WTC11 (cell line): ENCODE data around the gene ABCC2. TPM values are rescaled to one million over a fixed set of nuclear protein-coding genes. Genes with fewer than 3 reads are reported as not detected.

Experiments used
- ATAC-seq: fragments of 200-7000 bp; cut with Tn5 transposase; 2 replicates; pipeline ENCODE4 v1.10.0; 2021; ENCODE audit warnings: mild to moderate bottlenecking, moderate library complexity
- CTCF ChIA-PET: fragments of 300-600 bp; sonication (Branson Sonifier 250); formaldehyde crosslinking; loops from one replicate; lab custom pipeline; 2021; ENCODE audit warnings: antibody characterized with exemption; lab: Charles Lee
- POLR2A ChIA-PET: fragments of 350-600 bp; sonication (Branson Sonifier 250); formaldehyde crosslinking; loops from one replicate; lab custom pipeline; 2021; ENCODE audit warnings: antibody characterized with exemption; lab: Charles Lee
- DNase-seq: peaks from one replicate; pipeline ENCODE4 v3.0.0; 2021; ENCODE audit warnings: low spot score
- H3K27ac Mint-ChIP-seq: 2 replicates; pipeline ENCODE4 v1.8.0; 2021; ENCODE audit warnings: mixed read lengths
- H3K27me3 Mint-ChIP-seq: 2 replicates; pipeline ENCODE4 v1.8.0; 2021; ENCODE audit warnings: low read depth, mild to moderate bottlenecking, moderate library complexity, mixed read lengths
- H3K36me3 Mint-ChIP-seq: 2 replicates; pipeline ENCODE4 v1.8.0; 2021; ENCODE audit warnings: mixed read lengths
- H3K4me1 Mint-ChIP-seq: 2 replicates; pipeline ENCODE4 v1.8.0; 2022; ENCODE audit warnings: mixed read lengths
- H3K4me3 Mint-ChIP-seq: 2 replicates; pipeline ENCODE4 v1.8.0; 2021; ENCODE audit warnings: mild to moderate bottlenecking, moderate library complexity, mixed read lengths
- H3K9me3 Mint-ChIP-seq: 2 replicates; pipeline ENCODE4 v1.8.0; 2021; ENCODE audit warnings: mixed read lengths
- ATF1 ChIP-seq: sonication (generic); formaldehyde crosslinking; IDR thresholded peaks from 2 replicates; pipeline ENCODE4 v1.8.1; 2023; ENCODE audit warnings: mild to moderate bottlenecking, moderate library complexity, missing genetic modification reagents
- ATF6 ChIP-seq: sonication (generic); formaldehyde crosslinking; IDR thresholded peaks from 2 replicates; pipeline ENCODE4 v1.8.1; 2023; ENCODE audit warnings: mild to moderate bottlenecking, missing genetic modification reagents
- CREM ChIP-seq: sonication (generic); formaldehyde crosslinking; IDR thresholded peaks from 2 replicates; pipeline ENCODE4 v1.8.1; 2022; ENCODE audit warnings: mild to moderate bottlenecking, missing genetic modification reagents, moderate library complexity
- ELF4 ChIP-seq: sonication (generic); formaldehyde crosslinking; IDR thresholded peaks from 2 replicates; pipeline ENCODE4 v1.8.1; 2022; ENCODE audit warnings: low read depth, mild to moderate bottlenecking, moderate library complexity, missing genetic modification reagents
- ERG ChIP-seq: fragments of 250-450 bp; sonication (Bioruptor Pico); IDR thresholded peaks from 2 replicates; pipeline ENCODE4 v1.8.0; 2021; ENCODE audit warnings: mild to moderate bottlenecking
- ESRRA ChIP-seq: sonication (generic); formaldehyde crosslinking; IDR thresholded peaks from 2 replicates; pipeline ENCODE4 v1.8.1; 2022; ENCODE audit warnings: mild to moderate bottlenecking, missing genetic modification reagents, borderline replicate concordance
- FOXK1 ChIP-seq: sonication (generic); formaldehyde crosslinking; IDR thresholded peaks from 2 replicates; pipeline ENCODE4 v1.8.0; 2022; ENCODE audit warnings: mild to moderate bottlenecking, moderate library complexity, missing genetic modification reagents
- FOXP1 ChIP-seq: sonication (generic); formaldehyde crosslinking; IDR thresholded peaks from 2 replicates; pipeline ENCODE4 v1.8.0; 2022; ENCODE audit warnings: missing genetic modification reagents, mild to moderate bottlenecking, moderate library complexity, borderline replicate concordance
- FOXP4 ChIP-seq: sonication (generic); formaldehyde crosslinking; IDR thresholded peaks from 2 replicates; pipeline ENCODE4 v1.8.0; 2022; ENCODE audit warnings: mild to moderate bottlenecking, missing genetic modification reagents
- GRHL2 ChIP-seq: fragments of 250-450 bp; sonication (Bioruptor Pico); IDR thresholded peaks from 2 replicates; pipeline ENCODE4 v1.8.0; 2022; ENCODE audit warnings: mild to moderate bottlenecking, moderate library complexity; ENCODE audit not compliant: insufficient replicate concordance, severe bottlenecking
- HMGA2 ChIP-seq: fragments of 250-450 bp; sonication (Bioruptor Pico); IDR thresholded peaks from 2 replicates; pipeline ENCODE4 v1.4.0; 2021; ENCODE audit warnings: mild to moderate bottlenecking, moderate library complexity
- JAZF1 ChIP-seq: fragments of 250-450 bp; sonication (Bioruptor Pico); IDR thresholded peaks from 2 replicates; pipeline ENCODE4 v1.9.0; 2021; ENCODE audit warnings: moderate library complexity, mild to moderate bottlenecking, inconsistent platforms
- MLX ChIP-seq: sonication (generic); formaldehyde crosslinking; IDR thresholded peaks from 2 replicates; pipeline ENCODE4 v1.8.1; 2023; ENCODE audit warnings: mild to moderate bottlenecking, missing genetic modification reagents, moderate library complexity
- NR1H2 ChIP-seq: sonication (generic); formaldehyde crosslinking; IDR thresholded peaks from 2 replicates; pipeline ENCODE4 v1.9.0; 2021; ENCODE audit warnings: mild to moderate bottlenecking, moderate library complexity, missing genetic modification reagents
- PRDM15 ChIP-seq: sonication (generic); formaldehyde crosslinking; IDR thresholded peaks from 2 replicates; pipeline ENCODE4 v1.8.0; 2022; ENCODE audit warnings: missing genetic modification reagents
- PREB ChIP-seq: sonication (generic); formaldehyde crosslinking; IDR thresholded peaks from 2 replicates; pipeline ENCODE4 v1.8.1; 2022; ENCODE audit warnings: mild to moderate bottlenecking, missing genetic modification reagents, moderate library complexity, borderline replicate concordance
- SMAD3 ChIP-seq: sonication (generic); formaldehyde crosslinking; IDR thresholded peaks from 2 replicates; pipeline ENCODE4 v1.8.0; 2022; ENCODE audit warnings: missing genetic modification reagents, mild to moderate bottlenecking, borderline replicate concordance
- TCF7 ChIP-seq: sonication (generic); formaldehyde crosslinking; IDR thresholded peaks from 2 replicates; pipeline ENCODE4 v1.8.0; 2022; ENCODE audit warnings: mild to moderate bottlenecking, low read depth, missing genetic modification reagents, moderate library complexity
- USF1 ChIP-seq: sonication (generic); formaldehyde crosslinking; IDR thresholded peaks from 2 replicates; pipeline ENCODE4 v1.8.0; 2022; ENCODE audit warnings: mild to moderate bottlenecking, missing genetic modification reagents
- ZBTB21 ChIP-seq: sonication (generic); formaldehyde crosslinking; IDR thresholded peaks from 2 replicates; pipeline ENCODE4 v1.8.1; 2023; ENCODE audit warnings: mild to moderate bottlenecking, missing genetic modification reagents, borderline replicate concordance
- ZNF219 ChIP-seq: sonication (generic); formaldehyde crosslinking; IDR thresholded peaks from 2 replicates; pipeline ENCODE4 v1.8.0; 2023; ENCODE audit warnings: missing genetic modification reagents, mild to moderate bottlenecking, borderline replicate concordance
- ZNF263 ChIP-seq: sonication (generic); formaldehyde crosslinking; IDR thresholded peaks from 2 replicates; pipeline ENCODE4 v1.8.1; 2022; ENCODE audit warnings: low read depth, mild to moderate bottlenecking, moderate library complexity, missing genetic modification reagents
- ZNF512 ChIP-seq: sonication (generic); formaldehyde crosslinking; IDR thresholded peaks from 2 replicates; pipeline ENCODE4 v1.8.1; 2022; ENCODE audit warnings: missing genetic modification reagents, borderline replicate concordance
- total RNA-seq: library from RNA; stranded (reverse); gene quantifications from 3 replicates; pipeline ENCODE4 v1.2.3, GENCODE V29; 2021

Gene ABCC2
- total RNA-seq, 1 experiment from 2014 or later = 0.87 TPM

- no peak overlapping the region for H3K4me3 Mint-ChIP-seq
- no peak for ATAC-seq
- no peak overlapping the region for H3K27ac Mint-ChIP-seq
- CTCF ChIA-PET = no interaction called here
- no peaks in the 10 kb centered on the region for H3K27me3 Mint-ChIP-seq
- TF ChIP-seq HMGA2 (no peak), ERG (CRISPR knock-in tag) (no peak), TCF7 (CRISPR knock-in tag) (no peak), JAZF1 (no peak), USF1 (no peak), NR1H2 (CRISPR knock-in tag) (no peak), ATF6 (no peak), ELF4 (no peak), SMAD3 (CRISPR knock-in tag) (no peak), ZBTB21 (CRISPR knock-in tag) (no peak), MLX (CRISPR knock-in tag) (no peak), ATF1 (CRISPR knock-in tag) (no peak), FOXK1 (CRISPR knock-in tag) (no peak), ZNF512 (no peak), GRHL2 (CRISPR knock-in tag) (no peak)
- TF ChIP-seq, all 79 proteins: peak for 0
- Mint-ChIP-seq H3K9me3 (no peaks in the 10 kb centered on the region), H3K36me3 (peaks cover 54% of the 10 kb centered on the region), H3K4me1 (no peaks in the 10 kb centered on the region)
- POLR2A ChIA-PET = no interaction called here
- DNase-seq = no peak
Measured at GRCh38 chr10:99754670-99755069, 27.8 kb upstream of the ABCC2 start.

- Mint-ChIP-seq H3K4me3 (no peak overlapping the region), H3K27ac (no peak overlapping the region), H3K4me1 (no peaks in the 10 kb centered on the region), H3K9me3 (no peaks in the 10 kb centered on the region), H3K36me3 (peaks cover 46% of the 10 kb centered on the region), H3K27me3 (no peaks in the 10 kb centered on the region)
- CTCF ChIA-PET = no interaction called here
- no peak for DNase-seq
- no peak for ATAC-seq
- POLR2A ChIA-PET = no interaction called here
- TF ChIP-seq FOXP1 = no peak
- no peak for TF ChIP-seq ZNF219 (CRISPR knock-in tag)
- no peak for TF ChIP-seq FOXP4 (CRISPR knock-in tag)
- TF ChIP-seq PREB = no peak
- no peak for TF ChIP-seq CREM
- TF ChIP-seq ESRRA (CRISPR knock-in tag) = no peak
- TF ChIP-seq PRDM15 = no peak
- no peak for TF ChIP-seq ZNF263
Measured at GRCh38 chr10:99756159-99756558, 26.3 kb upstream of the ABCC2 start.
